ENCODE results near the gene ZDHHC8. TPM values are rescaled to one million over a fixed set of nuclear protein-coding genes. Genes with fewer than 3 reads are reported as not detected.

The ZDHHC8 gene
- polyA plus RNA-seq, 2 of the 4 experiments (the other 2 are of a cell fraction), result 5.3 to 28.1 TPM

GRCh38 chr22:20123366-20124082 lies 8.1 kb upstream of the ZDHHC8 start:
- ATAC-seq, result no peak
- Histone ChIP-seq H3K4me3 (no peak overlapping the region), H3K4me1 (peaks cover 15% of the 10 kb centered on the region), H3K4me2 (no peak overlapping the region), H3K27ac (no peak overlapping the region), H3K9me3 (no peaks in the 10 kb centered on the region)
- FAIRE-seq, result no peak
- CTCF ChIA-PET, result interaction anchor here (0.6 kb wide), 1 partner anchor 13 kb away, joined by 3 read pairs; no protein-coding TSS in a partner anchor
- DNase-seq (ENCODE audit: low read depth in 1 of 2, low spot score in 1 of 2), result no peak
- no peak for TF ChIP-seq CEBPB (IDR thresholded peaks at IDR 0.05)
- TF ChIP-seq ATOH8 (CRISPR knock-in tag; IDR thresholded peaks at IDR 0.05; ENCODE audit: low read depth), result no peak
- no peak for TF ChIP-seq E2F6 (IDR thresholded peaks at IDR 0.05; ENCODE audit: borderline replicate concordance, low read depth)
- no peak for TF ChIP-seq POLR2AphosphoS2 (conservative IDR thresholded peaks at IDR 0.05; ENCODE audit: low read length)
- no peak for TF ChIP-seq GATA3 (IDR thresholded peaks at IDR 0.05; ENCODE audit: borderline replicate concordance)
- TF ChIP-seq CHD2 (IDR thresholded peaks at IDR 0.05; ENCODE audit: low read length, partially characterized antibody), result no peak
- no peak for TF ChIP-seq ELK1 (IDR thresholded peaks at IDR 0.05; ENCODE audit: low read depth, low read length)
- TF ChIP-seq EHMT2 (IDR thresholded peaks at IDR 0.05; ENCODE audit: low read depth), result no peak
- TF ChIP-seq MAX (IDR thresholded peaks at IDR 0.05), result no peak
- TF ChIP-seq HOXA7 (CRISPR knock-in tag; IDR thresholded peaks at IDR 0.05), result no peak
- no peak for TF ChIP-seq NPAS2 (CRISPR knock-in tag; IDR thresholded peaks at IDR 0.05; ENCODE audit: borderline replicate concordance)
- TF ChIP-seq NR3C1 (IDR thresholded peaks at IDR 0.05), result no peak
- no peak for TF ChIP-seq TFCP2L1 (CRISPR knock-in tag; IDR thresholded peaks at IDR 0.05)
- TF ChIP-seq NFE2L2 (conservative IDR thresholded peaks at IDR 0.05; ENCODE audit: low read length), result no peak
- TF ChIP-seq RAD21 (conservative IDR thresholded peaks at IDR 0.05 in 1 of 2, IDR thresholded peaks at IDR 0.05 in 1 of 2), result no peak
- no peak for TF ChIP-seq RARB (CRISPR knock-in tag; IDR thresholded peaks at IDR 0.05)
- TF ChIP-seq KDM1A (IDR thresholded peaks at IDR 0.05; ENCODE audit: low read depth), result no peak
- POLR2A ChIA-PET, result no interaction called here
- 91% methylated on average over 7 of the region's 13 CpGs for WGBS (ENCODE audit: missing lambda C conversion rate)

- Histone ChIP-seq H3K9me3 (no peaks in the 10 kb centered on the region), H3K27ac (no peak overlapping the region), H3K4me3 (no peak overlapping the region), H3K4me1 (peaks cover 9% of the 10 kb centered on the region), H3K4me2 (no peak overlapping the region)
- no peak for TF ChIP-seq ZFP36 (IDR thresholded peaks at IDR 0.05; ENCODE audit: borderline replicate concordance, partially characterized antibody)
- TF ChIP-seq RNF2 (IDR thresholded peaks at IDR 0.05; ENCODE audit: borderline replicate concordance, low read depth), result no peak
- TF ChIP-seq ESRRA (IDR thresholded peaks at IDR 0.05; ENCODE audit: borderline replicate concordance, low read length), result no peak
- no peak for TF ChIP-seq ELK1 (IDR thresholded peaks at IDR 0.05; ENCODE audit: low read depth, low read length)
- TF ChIP-seq KDM5A (IDR thresholded peaks at IDR 0.05), result no peak
- TF ChIP-seq GATA3 (IDR thresholded peaks at IDR 0.05; ENCODE audit: borderline replicate concordance), result no peak
- TF ChIP-seq FOSB (CRISPR knock-in tag; IDR thresholded peaks at IDR 0.05), result no peak
- TF ChIP-seq SMC3 (IDR thresholded peaks at IDR 0.05), result no peak
- no peak for TF ChIP-seq CHD4 (IDR thresholded peaks at IDR 0.05; ENCODE audit: borderline replicate concordance)
- TF ChIP-seq CBX2 (IDR thresholded peaks at IDR 0.05; ENCODE audit: borderline replicate concordance, low read depth), result no peak
- TF ChIP-seq SREBF2 (IDR thresholded peaks at IDR 0.05), result no peak
- no peak for TF ChIP-seq ATOH8 (CRISPR knock-in tag; IDR thresholded peaks at IDR 0.05; ENCODE audit: low read depth)
- no peak for TF ChIP-seq EHMT2 (IDR thresholded peaks at IDR 0.05; ENCODE audit: low read depth)
- no peak for TF ChIP-seq BCL3 (IDR thresholded peaks at IDR 0.05)
- no peak for TF ChIP-seq HOXB5 (CRISPR knock-in tag; IDR thresholded peaks at IDR 0.05)
- POLR2A ChIA-PET, result no interaction called here
- CTCF ChIA-PET, result no interaction called here
- FAIRE-seq (no peak), DNase-seq (ENCODE audit: low read depth in 1 of 2, low spot score in 1 of 2) (no peak), ATAC-seq (no peak)
- 94% methylated on average over 5 of the region's 11 CpGs for WGBS (ENCODE audit: missing lambda C conversion rate)
These were observed 7.4 kb upstream of the ZDHHC8 start for GRCh38 chr22:20124083-20124787.

Measured in A549 (cell line).